Hepatocyte (in vitro differentiated cells): Measurements from ENCODE around the gene PCYT1A. TPM values are rescaled to one million over a fixed set of nuclear protein-coding genes. Genes with fewer than 3 reads are reported as not detected.

ENCODE experiments used
- DNase-seq: peaks from one replicate; pipeline ENCODE4 v3.0.0-alpha.2; 2016; ENCODE audit warnings: low spot score
- H2AFZ ChIP-seq: fragments of 200-600 bp; sonication (generic); 2 replicates; pipeline ENCODE4 v1.6.0; 2016; ENCODE audit warnings: antibody characterized with exemption, mild to moderate bottlenecking
- H3K27ac ChIP-seq: fragments of 200-600 bp; sonication (generic); 2 replicates; pipeline ENCODE4 v1.5.1; 2016; ENCODE audit warnings: mild to moderate bottlenecking
- H3K27me3 ChIP-seq: fragments of 200-600 bp; sonication (generic); 2 replicates; pipeline ENCODE4 v1.6.1; 2016
- H3K36me3 ChIP-seq: fragments of 200-600 bp; sonication (generic); replicated peaks from 2 replicates; pipeline ENCODE4 v1.5.1; 2016; ENCODE audit warnings: low read depth; ENCODE audit not compliant: insufficient read depth
- H3K4me1 ChIP-seq: fragments of 200-600 bp; sonication (generic); 2 replicates; pipeline ENCODE4 v1.5.1; 2016; ENCODE audit warnings: mild to moderate bottlenecking, moderate library complexity; ENCODE audit not compliant: insufficient read depth
- H3K4me2 ChIP-seq: fragments of 200-600 bp; sonication (generic); 2 replicates; pipeline ENCODE4 v1.6.0; 2016
- H3K4me3 ChIP-seq: fragments of 200-600 bp; sonication (generic); 2 replicates; pipeline ENCODE4 v1.5.1; 2016; ENCODE audit warnings: mild to moderate bottlenecking
- H3K79me2 ChIP-seq: fragments of 200-600 bp; sonication (generic); 2 replicates; pipeline ENCODE4 v1.6.0; 2017; ENCODE audit warnings: mild to moderate bottlenecking
- H3K9me2 ChIP-seq: fragments of 200-600 bp; sonication (generic); replicated peaks from 2 replicates; pipeline ENCODE4 v1.6.0; 2017; ENCODE audit warnings: mild to moderate bottlenecking; ENCODE audit not compliant: insufficient read depth
- H3K9me3 ChIP-seq: fragments of 200-600 bp; sonication (generic); 2 replicates; pipeline ENCODE4 v1.5.1; 2016; ENCODE audit warnings: low read depth, mild to moderate bottlenecking
- H4K20me1 ChIP-seq: fragments of 200-600 bp; sonication (generic); 2 replicates; pipeline ENCODE4 v1.6.0; 2016; ENCODE audit warnings: mild to moderate bottlenecking; ENCODE audit not compliant: insufficient read depth, poor library complexity, severe bottlenecking
- EZH2 ChIP-seq: fragments of 200-600 bp; sonication (generic); IDR thresholded peaks from 2 replicates; pipeline ENCODE4 v1.6.1; 2016; ENCODE audit warnings: antibody characterized with exemption, mild to moderate bottlenecking, borderline replicate concordance
- EZH2phosphoT487 ChIP-seq: fragments of 200-600 bp; sonication (generic); IDR thresholded peaks from one replicate; pipeline ENCODE4 v1.6.1; 2018; ENCODE audit warnings: antibody characterized with exemption, mild to moderate bottlenecking, low read depth, moderate library complexity; ENCODE audit not compliant: unreplicated experiment, severe bottlenecking
- WGBS: methylation state at CpG from one replicate; pipeline ENCODE4 v1.1.6; 2016; ENCODE audit warnings: low lambda C conversion rate; ENCODE audit errors: missing lambda C conversion rate; 5-methylcytosine and 5-hydroxymethylcytosine counted together
- polyA plus RNA-seq: library from polyadenylated mRNA; unstranded; fragments of >200 nt; fragmentation: Nextera tagmentation; extraction: Ambion mirVana; gene quantifications from 2 replicates; pipeline ENCODE4 v1.2.1, GENCODE V29; 2016
- total RNA-seq: library from RNA; depleted of rRNA; stranded (reverse); fragments of >200 nt; gene quantifications from 2 replicates; pipeline ENCODE4 v1.2.3, GENCODE V29; 2014
- TF ChIP-seq, protein P1 (sequence below): fragments of 200-600 bp; sonication (generic); IDR thresholded peaks from 2 replicates; pipeline ENCODE4 v1.5.1; 2016; ENCODE audit warnings: antibody characterized with exemption, mild to moderate bottlenecking; ENCODE audit not compliant: poor library complexity

Gene PCYT1A
- total and polyA plus RNA-seq, 2 experiments from 2014 or later: 23.8 to 69.7 TPM

GRCh38 chr3:196237203-196237602, 50.3 kb downstream of the PCYT1A start:
- H3K4me3 ChIP-seq: no peak overlapping the region
- 94% methylated on average over 5 of the region's 5 CpGs for WGBS
- no peaks in the 10 kb centered on the region for H4K20me1 ChIP-seq
- H3K4me2 ChIP-seq: no peak overlapping the region
- TF ChIP-seq EZH2: no peak
- no peak for TF ChIP-seq EZH2phosphoT487
- TF ChIP-seq, protein P1, sequence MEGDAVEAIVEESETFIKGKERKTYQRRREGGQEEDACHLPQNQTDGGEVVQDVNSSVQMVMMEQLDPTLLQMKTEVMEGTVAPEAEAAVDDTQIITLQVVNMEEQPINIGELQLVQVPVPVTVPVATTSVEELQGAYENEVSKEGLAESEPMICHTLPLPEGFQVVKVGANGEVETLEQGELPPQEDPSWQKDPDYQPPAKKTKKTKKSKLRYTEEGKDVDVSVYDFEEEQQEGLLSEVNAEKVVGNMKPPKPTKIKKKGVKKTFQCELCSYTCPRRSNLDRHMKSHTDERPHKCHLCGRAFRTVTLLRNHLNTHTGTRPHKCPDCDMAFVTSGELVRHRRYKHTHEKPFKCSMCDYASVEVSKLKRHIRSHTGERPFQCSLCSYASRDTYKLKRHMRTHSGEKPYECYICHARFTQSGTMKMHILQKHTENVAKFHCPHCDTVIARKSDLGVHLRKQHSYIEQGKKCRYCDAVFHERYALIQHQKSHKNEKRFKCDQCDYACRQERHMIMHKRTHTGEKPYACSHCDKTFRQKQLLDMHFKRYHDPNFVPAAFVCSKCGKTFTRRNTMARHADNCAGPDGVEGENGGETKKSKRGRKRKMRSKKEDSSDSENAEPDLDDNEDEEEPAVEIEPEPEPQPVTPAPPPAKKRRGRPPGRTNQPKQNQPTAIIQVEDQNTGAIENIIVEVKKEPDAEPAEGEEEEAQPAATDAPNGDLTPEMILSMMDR: no peak
- no peak overlapping the region for H2AFZ ChIP-seq
- H3K27me3 ChIP-seq: no peaks in the 10 kb centered on the region
- no peak overlapping the region for H3K27ac ChIP-seq
- H3K9me3 ChIP-seq: no peaks in the 10 kb centered on the region
- DNase-seq: no peak
- no peaks in the 10 kb centered on the region for H3K9me2 ChIP-seq
- H3K36me3 ChIP-seq: no peaks in the 10 kb centered on the region
- no peaks in the 10 kb centered on the region for H3K4me1 ChIP-seq
- no peaks in the 10 kb centered on the region for H3K79me2 ChIP-seq

GRCh38 chr3:196236223-196236622, 51.3 kb downstream of the PCYT1A start:
- TF ChIP-seq EZH2phosphoT487 (no peak), EZH2 (no peak)
- TF ChIP-seq, protein P1: no peak
- 97% methylated on average over 8 of the region's 8 CpGs for WGBS
- no peak for DNase-seq
- Histone ChIP-seq H3K4me3 (no peak overlapping the region), H3K9me3 (no peaks in the 10 kb centered on the region), H2AFZ (no peak overlapping the region), H3K79me2 (no peaks in the 10 kb centered on the region), H4K20me1 (no peaks in the 10 kb centered on the region), H3K27me3 (no peaks in the 10 kb centered on the region), H3K27ac (no peak overlapping the region), H3K9me2 (no peaks in the 10 kb centered on the region), H3K4me1 (no peaks in the 10 kb centered on the region), H3K36me3 (no peaks in the 10 kb centered on the region), H3K4me2 (no peak overlapping the region)

- 86% methylated on average over 12 of the region's 12 CpGs for WGBS
- Histone ChIP-seq H3K27ac (no peak overlapping the region), H3K27me3 (no peaks in the 10 kb centered on the region), H4K20me1 (no peaks in the 10 kb centered on the region), H3K9me2 (no peaks in the 10 kb centered on the region), H3K9me3 (no peaks in the 10 kb centered on the region), H3K36me3 (no peaks in the 10 kb centered on the region), H3K4me1 (no peaks in the 10 kb centered on the region), H3K4me2 (no peak overlapping the region), H2AFZ (no peak overlapping the region), H3K4me3 (no peak overlapping the region), H3K79me2 (no peaks in the 10 kb centered on the region)
- DNase-seq: no peak
- TF ChIP-seq EZH2 (no peak), EZH2phosphoT487 (no peak)
- TF ChIP-seq, protein P1: no peak
Measured at GRCh38 chr3:196235452-196236122, 51.9 kb downstream of the PCYT1A start.

DNA sequence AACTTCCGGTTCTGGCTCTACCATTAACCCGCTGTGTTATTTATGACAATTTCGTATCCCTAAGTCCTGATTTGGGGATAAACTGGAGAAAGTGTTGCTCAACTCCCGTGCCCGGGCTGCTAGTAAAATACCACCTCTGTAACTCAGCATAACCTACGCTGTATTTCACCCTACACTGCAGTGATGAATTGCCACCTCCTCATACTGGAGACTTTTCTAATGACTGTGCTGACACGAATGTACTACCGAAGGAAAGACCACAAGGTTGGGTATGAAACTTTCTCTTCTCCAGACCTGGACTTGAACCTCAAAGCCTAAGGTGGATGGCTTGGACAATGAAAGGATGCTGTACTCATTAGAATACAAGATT, 54.7 kb downstream of the PCYT1A start:
- WGBS: 90% methylated on average over 8 of the region's 8 CpGs
- Histone ChIP-seq H3K4me1 (no peaks in the 10 kb centered on the region), H4K20me1 (no peaks in the 10 kb centered on the region), H3K79me2 (no peaks in the 10 kb centered on the region), H3K36me3 (no peaks in the 10 kb centered on the region), H2AFZ (no peak overlapping the region), H3K4me2 (no peak overlapping the region), H3K9me3 (no peaks in the 10 kb centered on the region), H3K27ac (no peak overlapping the region), H3K9me2 (no peaks in the 10 kb centered on the region), H3K4me3 (no peak overlapping the region), H3K27me3 (no peaks in the 10 kb centered on the region)
- TF ChIP-seq EZH2: no peak
- no peak for TF ChIP-seq EZH2phosphoT487
- TF ChIP-seq, protein P1: no peak
- no peak for DNase-seq
